HG03521 (cell line): ENCODE data around the gene FOXS1.

Experiments
- ATAC-seq: cut with Tn5 transposase; IDR thresholded peaks from one replicate; pipeline ENCODE4 v1.9.1; 2021; ENCODE audit warnings: mild to moderate bottlenecking, moderate library complexity; ENCODE audit not compliant: unreplicated experiment

The FOXS1 gene

GRCh38 chr20:31861385-31862156, 16.2 kb upstream of the FOXS1 start:
- no peak for ATAC-seq

GRCh38 chr20:31861135-31861384, 15.7 kb upstream of the FOXS1 start:
- no peak for ATAC-seq

GRCh38 chr20:31860390-31861134, 15.2 kb upstream of the FOXS1 start:
- ATAC-seq, result no peak

GRCh38 chr20:31859998-31860380, 14.6 kb upstream of the FOXS1 start:
- no peak for ATAC-seq

- no peak for ATAC-seq
These were observed 14.0 kb upstream of the FOXS1 start for GRCh38 chr20:31859266-31859997.

GRCh38 chr20:31858760-31859083, 13.3 kb upstream of the FOXS1 start:
- no peak for ATAC-seq

- no peak for ATAC-seq
These were observed 12.7 kb upstream of the FOXS1 start for GRCh38 chr20:31857861-31858759.

GRCh38 chr20:31856516-31856915, 11.1 kb upstream of the FOXS1 start:
- no peak for ATAC-seq

- no peak for ATAC-seq
These were observed 8.1 kb upstream of the FOXS1 start for GRCh38 chr20:31853481-31853880.

- ATAC-seq, result no peak
These were observed 6.0 kb upstream of the FOXS1 start for GRCh38 chr20:31851240-31851955.

GRCh38 chr20:31849306-31849930, 4.0 kb upstream of the FOXS1 start:
- no peak for ATAC-seq

- ATAC-seq, result no peak
These were observed 2.9 kb upstream of the FOXS1 start for GRCh38 chr20:31848088-31848999.

- no peak for ATAC-seq
These were observed 1.4 kb upstream of the FOXS1 start for GRCh38 chr20:31846793-31847138.

- ATAC-seq, result no peak
These were observed 586 bp downstream of the FOXS1 start for GRCh38 chr20:31844737-31845299.

- no peak for ATAC-seq
These were observed 1.5 kb downstream of the FOXS1 start for GRCh38 chr20:31843881-31844280.

GRCh38 chr20:31843288-31843687, 2.1 kb downstream of the FOXS1 start:
- no peak for ATAC-seq

GRCh38 chr20:31842471-31843157, 2.8 kb downstream of the FOXS1 start:
- no peak for ATAC-seq

GRCh38 chr20:31841928-31842327, 3.5 kb downstream of the FOXS1 start:
- no peak for ATAC-seq
